ENCODE data around the gene SULT2A1. TPM values are rescaled to one million over a fixed set of nuclear protein-coding genes. Genes with fewer than 3 reads are reported as not detected.

Gene SULT2A1
- total RNA-seq, 4 donors from 2014 or later = 0.32 to 0.96 TPM; not detected in 2

- WGBS, 2 donors (ENCODE audit: low coverage in 1 of 2) = 84 to 92% methylated on average over 6 to 7 of the region's 7 CpGs
- TF ChIP-seq POLR2A (IDR thresholded peaks at IDR 0.05) = no peak
- no peak for TF ChIP-seq CTCF (IDR thresholded peaks at IDR 0.05)
- TF ChIP-seq POLR2AphosphoS5 (IDR thresholded peaks at IDR 0.05) = no peak
- no peak for TF ChIP-seq EP300 (IDR thresholded peaks at IDR 0.05; ENCODE audit: low read depth)
- no peak overlapping the region for H3K27ac ChIP-seq
- intact Hi-C loops (cut with DNase I; ENCODE audit: low total_unique reads) (no loop called here), in situ Hi-C loops (cut with MboI; ENCODE audit: low pct_ligation_motif_present in 1 of 4, low pct_unique_long_range_greater_than_20kb in 1 of 4, low sequenced_read_pairs in 3 of 4) (no loop called here)
- H3K9me3 ChIP-seq = no peaks in the 10 kb centered on the region
- no peak overlapping the region for H3K4me3 ChIP-seq
- no peak for DNase-seq
- peaks cover 0 to 4% (median 1%) of the 10 kb centered on the region in 4 donors for H3K4me1 ChIP-seq
- H3K27me3 ChIP-seq = peaks cover 7% of the 10 kb centered on the region
- no peaks in the 10 kb centered on the region for H3K36me3 ChIP-seq
Measured at GRCh38 chr19:47901370-47901769, 15.3 kb upstream of the SULT2A1 start.

- WGBS, 2 donors (ENCODE audit: low coverage in 1 of 2) = 84 to 90% methylated on average over 4 to 8 of the region's 8 CpGs
- Histone ChIP-seq H3K36me3 (no peaks in the 10 kb centered on the region), H3K4me1 (peaks cover 0 to 4% (median 1%) of the 10 kb centered on the region in 4 donors), H3K9me3 (no peaks in the 10 kb centered on the region), H3K27me3 (peaks cover 7% of the 10 kb centered on the region), H3K27ac (no peak overlapping the region), H3K4me3 (no peak overlapping the region)
- TF ChIP-seq POLR2AphosphoS5 (IDR thresholded peaks at IDR 0.05) (no peak), POLR2A (IDR thresholded peaks at IDR 0.05) (no peak), CTCF (IDR thresholded peaks at IDR 0.05) (no peak), EP300 (IDR thresholded peaks at IDR 0.05; ENCODE audit: low read depth) (no peak)
- intact Hi-C loops (cut with DNase I; ENCODE audit: low total_unique reads) = no loop called here
- no peak for DNase-seq
- in situ Hi-C loops (cut with MboI; ENCODE audit: low pct_ligation_motif_present in 1 of 4, low pct_unique_long_range_greater_than_20kb in 1 of 4, low sequenced_read_pairs in 3 of 4) = no loop called here
Measured at GRCh38 chr19:47899335-47899734, 13.2 kb upstream of the SULT2A1 start.

- no peak for TF ChIP-seq POLR2AphosphoS5 (IDR thresholded peaks at IDR 0.05)
- no peak for TF ChIP-seq POLR2A (IDR thresholded peaks at IDR 0.05)
- no peak for TF ChIP-seq EP300 (IDR thresholded peaks at IDR 0.05; ENCODE audit: low read depth)
- TF ChIP-seq CTCF (IDR thresholded peaks at IDR 0.05) = no peak
- intact Hi-C loops (cut with DNase I; ENCODE audit: low total_unique reads) = no loop called here
- in situ Hi-C loops (cut with MboI; ENCODE audit: low pct_ligation_motif_present in 1 of 4, low pct_unique_long_range_greater_than_20kb in 1 of 4, low sequenced_read_pairs in 3 of 4) = no loop called here
- Histone ChIP-seq H3K36me3 (no peaks in the 10 kb centered on the region), H3K4me1 (peaks cover 0 to 4% (median 1%) of the 10 kb centered on the region in 4 donors), H3K4me3 (no peak overlapping the region), H3K9me3 (no peaks in the 10 kb centered on the region), H3K27ac (no peak overlapping the region), H3K27me3 (peaks cover 4% of the 10 kb centered on the region)
- no peak for DNase-seq
- 64 to 73% methylated on average over 2 to 9 of the region's 9 CpGs for WGBS, 2 donors (ENCODE audit: low coverage in 1 of 2)
Measured at GRCh38 chr19:47897861-47898260, 11.7 kb upstream of the SULT2A1 start.

GRCh38 chr19:47896773-47897172, 10.7 kb upstream of the SULT2A1 start:
- 53 to 67% methylated on average over 1 to 5 of the region's 5 CpGs for WGBS, 2 donors (ENCODE audit: low coverage in 1 of 2)
- Histone ChIP-seq H3K4me3 (no peak overlapping the region), H3K27ac (peak overlapping the region in 1 of 4 donors; percentile 16), H3K9me3 (no peaks in the 10 kb centered on the region), H3K4me1 (peaks cover 0 to 4% (median 1%) of the 10 kb centered on the region in 4 donors), H3K27me3 (no peaks in the 10 kb centered on the region), H3K36me3 (no peaks in the 10 kb centered on the region)
- DNase-seq = peak; percentile 17
- TF ChIP-seq POLR2AphosphoS5 (IDR thresholded peaks at IDR 0.05) (no peak), POLR2A (IDR thresholded peaks at IDR 0.05) (no peak), CTCF (IDR thresholded peaks at IDR 0.05) (no peak), EP300 (IDR thresholded peaks at IDR 0.05; ENCODE audit: low read depth) (no peak)
- intact Hi-C loops (cut with DNase I; ENCODE audit: low total_unique reads) = no loop called here
- in situ Hi-C loops (cut with MboI; ENCODE audit: low pct_ligation_motif_present in 1 of 4, low pct_unique_long_range_greater_than_20kb in 1 of 4, low sequenced_read_pairs in 3 of 4) = no loop called here
